ENCODE data around the gene SMYD4. TPM values are rescaled to one million over a fixed set of nuclear protein-coding genes. Genes with fewer than 3 reads are reported as not detected.

Gene SMYD4
- total RNA-seq, 1 experiment from 2014 or later = 6.3 TPM

DNA sequence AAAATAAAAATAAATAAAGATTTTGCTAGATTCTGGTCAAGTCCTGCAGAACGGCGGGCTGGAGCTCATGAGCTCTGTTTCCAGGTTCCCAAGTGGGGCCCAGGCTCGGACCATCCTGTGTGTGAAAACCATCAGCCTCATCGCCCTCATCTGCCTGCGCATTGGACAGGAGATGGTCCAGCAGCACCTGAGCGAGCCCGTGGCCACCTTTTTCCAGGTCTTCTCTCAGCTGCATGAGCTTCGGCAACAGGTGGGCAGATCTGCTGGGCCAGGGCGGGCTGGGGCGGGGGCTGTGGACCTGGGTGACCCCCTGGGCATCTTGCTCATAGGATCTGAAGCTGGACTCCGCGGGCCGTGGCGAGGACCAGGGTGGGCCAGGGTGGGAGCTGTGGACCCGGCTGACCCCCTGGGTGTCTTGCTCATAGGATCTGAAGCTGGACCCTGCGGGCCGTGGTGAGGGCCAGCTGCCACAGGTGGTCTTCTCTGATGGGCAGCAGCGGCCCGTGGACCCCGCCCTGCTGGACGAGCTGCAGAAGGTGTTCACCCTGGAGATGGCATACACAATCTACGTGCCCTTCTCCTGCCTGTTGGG is 97.4 kb downstream of the SMYD4 start:
- Histone ChIP-seq H3K36me3 (no peaks in the 10 kb centered on the region), H3K4me3 (no peak overlapping the region), H3K27me3 (no peaks in the 10 kb centered on the region), H3K9me3 (no peaks in the 10 kb centered on the region)
- DNase-seq = no peak

DNA sequence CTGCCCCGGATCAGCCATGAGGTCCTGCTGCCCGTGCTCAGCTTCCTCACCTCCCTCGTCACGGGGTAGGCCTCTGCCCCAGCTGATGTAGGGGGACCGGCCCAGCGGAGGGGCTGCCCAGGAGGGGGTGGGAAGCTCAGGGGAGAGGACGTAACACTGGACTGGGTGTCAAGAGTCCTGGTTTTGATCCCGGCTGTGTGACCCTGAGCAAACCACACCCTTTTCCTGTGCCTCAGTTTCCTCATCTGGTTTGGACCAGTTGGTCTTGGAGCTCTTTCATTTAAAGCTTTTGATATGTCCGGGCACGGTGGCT is 98.6 kb downstream of the SMYD4 start:
- no peaks in the 10 kb centered on the region for H3K36me3 ChIP-seq
- no peak for DNase-seq
- H3K4me3 ChIP-seq = no peak overlapping the region
- H3K9me3 ChIP-seq = no peaks in the 10 kb centered on the region
- no peaks in the 10 kb centered on the region for H3K27me3 ChIP-seq

- Histone ChIP-seq H3K9me3 (no peaks in the 10 kb centered on the region), H3K36me3 (no peaks in the 10 kb centered on the region), H3K4me3 (no peak overlapping the region), H3K27me3 (no peaks in the 10 kb centered on the region)
- DNase-seq = no peak
These were observed 99.1 kb downstream of the SMYD4 start for GRCh38 chr17:1730326-1731193.

GRCh38 chr17:1729966-1730325 is 99.8 kb downstream of the SMYD4 start:
- Histone ChIP-seq H3K36me3 (no peaks in the 10 kb centered on the region), H3K27me3 (no peaks in the 10 kb centered on the region), H3K9me3 (no peaks in the 10 kb centered on the region), H3K4me3 (no peak overlapping the region)
- no peak for DNase-seq

Other genes starting within 250 kb of the SMYD4 start
- 3.9 and 8.3 TPM in 2 replicates for gene SLC43A2, start 201.1 kb downstream of the SMYD4 start, total RNA-seq (2014; rRNA removed; shearing (Covaris generic); ENCODE audit: low replicate concordance)
- gene SCARF1, start 184.2 kb downstream of the SMYD4 start, total RNA-seq (2014; rRNA removed; shearing (Covaris generic); ENCODE audit: low replicate concordance) = not detected in 2 replicates
- 4.6 TPM in 1 of 2 replicates, not detected in the other for gene RILP, start 180.0 kb downstream of the SMYD4 start, total RNA-seq (2014; rRNA removed; shearing (Covaris generic); ENCODE audit: low replicate concordance)
- 80.5 and 100 TPM in 2 replicates for gene PRPF8, start 145.0 kb downstream of the SMYD4 start, total RNA-seq (2014; rRNA removed; shearing (Covaris generic); ENCODE audit: low replicate concordance)
- 0.37 and 0.59 TPM in 2 replicates for gene TLCD2, start 119.5 kb downstream of the SMYD4 start, total RNA-seq (2014; rRNA removed; shearing (Covaris generic); ENCODE audit: low replicate concordance)
- gene WDR81, start 105.2 kb downstream of the SMYD4 start, total RNA-seq (2014; rRNA removed; shearing (Covaris generic); ENCODE audit: low replicate concordance) = 7.2 and 20.3 TPM in 2 replicates
- not detected in 2 replicates for gene SERPINF2, start 87.0 kb downstream of the SMYD4 start, total RNA-seq (2014; rRNA removed; shearing (Covaris generic); ENCODE audit: low replicate concordance)
- gene SERPINF1, start 67.8 kb downstream of the SMYD4 start, total RNA-seq (2014; rRNA removed; shearing (Covaris generic); ENCODE audit: low replicate concordance) = 1.2 and 5.0 TPM in 2 replicates
- gene RPA1, start 103 bp upstream of the SMYD4 start, total RNA-seq (2014; rRNA removed; shearing (Covaris generic); ENCODE audit: low replicate concordance) = 34.6 and 49.4 TPM in 2 replicates
- gene RTN4RL1, start 195.4 kb upstream of the SMYD4 start, total RNA-seq (2014; rRNA removed; shearing (Covaris generic); ENCODE audit: low replicate concordance) = 4.9 and 8.9 TPM in 2 replicates
- 14.2 and 18.4 TPM in 2 replicates for gene DPH1, start 200.3 kb upstream of the SMYD4 start, total RNA-seq (2014; rRNA removed; shearing (Covaris generic); ENCODE audit: low replicate concordance)
- 36.6 and 51.8 TPM in 2 replicates for gene OVCA2, start 212.1 kb upstream of the SMYD4 start, total RNA-seq (2014; rRNA removed; shearing (Covaris generic); ENCODE audit: low replicate concordance)
- gene HIC1, start 225.2 kb upstream of the SMYD4 start, total RNA-seq (2014; rRNA removed; shearing (Covaris generic); ENCODE audit: low replicate concordance) = 0.89 and 1.1 TPM in 2 replicates

Data from MG63 (cell line).